ENCODE measurements around the gene SNX32. TPM values are rescaled to one million over a fixed set of nuclear protein-coding genes. Genes with fewer than 3 reads are reported as not detected.

Gene SNX32
- total and polyA plus RNA-seq, 2 of the 13 experiments (the other 11 are each of a cell fraction or from before 2014, with no cell fraction given) = 0.09 to 0.34 TPM

GRCh38 chr11:65790902-65791650, 42.7 kb upstream of the SNX32 start:
- H3K27ac ChIP-seq (ENCODE audit: extremely low read length, insufficient read depth, low read length) = no peak overlapping the region
- no peak overlapping the region for H2AFZ ChIP-seq (ENCODE audit: low read length)

More at GRCh38 chr11:65790902-65791650, 42.7 kb upstream of the SNX32 start:
- no TSS peak for BruUV-seq (replicated peaks)
- TF ChIP-seq USF2 (IDR thresholded peaks at IDR 0.05; ENCODE audit: low read depth, low read length) (no peak), USF2 (CRISPR knock-in tag; IDR thresholded peaks at IDR 0.05; ENCODE audit: borderline replicate concordance) (no peak), GATA4 (IDR thresholded peaks at IDR 0.05; ENCODE audit: borderline replicate concordance, low read depth) (no peak), RARA (CRISPR knock-in tag; IDR thresholded peaks at IDR 0.05) (no peak), ETV5 (CRISPR knock-in tag; IDR thresholded peaks at IDR 0.05; ENCODE audit: borderline replicate concordance) (no peak), SAP130 (CRISPR knock-in tag; IDR thresholded peaks at IDR 0.05; ENCODE audit: low read depth) (no peak), ZNF44 (CRISPR knock-in tag; IDR thresholded peaks at IDR 0.05) (no peak), ZNF160 (CRISPR knock-in tag; IDR thresholded peaks at IDR 0.05) (no peak), CREBL2 (CRISPR knock-in tag; IDR thresholded peaks at IDR 0.05; ENCODE audit: borderline replicate concordance) (no peak), NCOR1 (IDR thresholded peaks at IDR 0.05; ENCODE audit: borderline replicate concordance, low read length) (no peak)
- Histone ChIP-seq H3K9me3 (ENCODE audit: low read length) (no peaks in the 10 kb centered on the region), H4K20me1 (ENCODE audit: insufficient read depth, low read length) (no peaks in the 10 kb centered on the region), H3K4me2 (ENCODE audit: low read depth, low read length) (no peak overlapping the region), H3K79me2 (ENCODE audit: insufficient read depth, low read length) (no peaks in the 10 kb centered on the region), H3K36me3 (replicated peaks in 1 of 2; ENCODE audit: control insufficient read depth in 1 of 2, insufficient read depth in 2 of 2, low read length in 2 of 2) (no peaks in the 10 kb centered on the region), H3K4me3 (replicated peaks in 1 of 3; ENCODE audit: insufficient read depth in 1 of 3, low read depth in 2 of 3, low read length in 3 of 3) (no peak overlapping the region), H3K4me1 (ENCODE audit: insufficient read depth, low read length) (peaks cover 47% of the 10 kb centered on the region), H3K27me3 (ENCODE audit: control insufficient read depth in 1 of 2, insufficient read depth in 2 of 2, low read length in 2 of 2) (peaks cover 32 to 87% of the 10 kb centered on the region in 2 experiments), H3K9ac (ENCODE audit: insufficient read depth, low read depth, low read length) (no peak overlapping the region)
- CTCF ChIA-PET (ENCODE audit: low intra/inter-chr PET ratio, low total read pairs) = no interaction called here
- in situ Hi-C loops (cut with HindIII; ENCODE audit: extremely low pct_ligation_motif_present, low pct_unique_long_range_greater_than_20kb) (no loop called here), intact Hi-C loops (cut with micrococcal nuclease; ENCODE audit: unreplicated experiment) (no loop called here)
- WGBS (ENCODE audit: low lambda C conversion rate) = 57% methylated on average over 10 of the region's 18 CpGs
- FAIRE-seq (no peak), DNase-seq (ENCODE audit: low spot score) (no peak), ATAC-seq (no peak)
- POLR2A ChIA-PET = no interaction called here
